ENCODE measurements around the gene TBC1D3I.
A peak's percentile ranks its signal among the peaks of the same experiment; 100 is the strongest.
"Not testable (repeated sequence)": the region's sequence is repeated elsewhere in the genome, so short reads cannot be mapped to it uniquely, and the experiment has no call there.

Gene TBC1D3I

GRCh38 chr17:36213695-36214094 lies 50.7 kb downstream of the TBC1D3I start:
- FAIRE-seq (no peak), DNase-seq (ENCODE audit: insufficient read length, low spot score) (no peak)
- TF ChIP-seq POU2F2 (IDR thresholded peaks at IDR 0.05; ENCODE audit: low read depth, low read length) (no peak), POLR2AphosphoS5 (IDR thresholded peaks at IDR 0.05; ENCODE audit: low read depth, low read length) (no peak), PAX5 (IDR thresholded peaks at IDR 0.05; ENCODE audit: insufficient read depth, low read length, severe bottlenecking) (no peak), POLR2A (IDR thresholded peaks at IDR 0.05; ENCODE audit: low read depth, low read length) (no peak), TAF1 (IDR thresholded peaks at IDR 0.05; ENCODE audit: low read depth, low read length) (no peak), SPI1 (IDR thresholded peaks at IDR 0.05; ENCODE audit: low read depth, low read length) (no peak)

- no peak for DNase-seq (ENCODE audit: insufficient read length, low spot score)
- FAIRE-seq, result no peak
- TF ChIP-seq TAF1 (IDR thresholded peaks at IDR 0.05; ENCODE audit: low read depth, low read length), result no peak
- no peak for TF ChIP-seq SPI1 (IDR thresholded peaks at IDR 0.05; ENCODE audit: low read depth, low read length)
- TF ChIP-seq POLR2A (IDR thresholded peaks at IDR 0.05; ENCODE audit: low read depth, low read length), result no peak
- no peak for TF ChIP-seq POU2F2 (IDR thresholded peaks at IDR 0.05; ENCODE audit: low read depth, low read length)
- no peak for TF ChIP-seq POLR2AphosphoS5 (IDR thresholded peaks at IDR 0.05; ENCODE audit: low read depth, low read length)
- no peak for TF ChIP-seq PAX5 (IDR thresholded peaks at IDR 0.05; ENCODE audit: insufficient read depth, low read length, severe bottlenecking)
These were observed 51.4 kb downstream of the TBC1D3I start for GRCh38 chr17:36212966-36213365.

- no peak for FAIRE-seq
- TF ChIP-seq SPI1 (IDR thresholded peaks at IDR 0.05; ENCODE audit: low read depth, low read length) (no peak), POLR2A (IDR thresholded peaks at IDR 0.05; ENCODE audit: low read depth, low read length) (no peak), PAX5 (IDR thresholded peaks at IDR 0.05; ENCODE audit: insufficient read depth, low read length, severe bottlenecking) (no peak)
- DNase-seq (ENCODE audit: insufficient read length, low spot score), result no peak
These were observed 52.1 kb downstream of the TBC1D3I start for GRCh38 chr17:36212272-36212605.

- DNase-seq (ENCODE audit: insufficient read length, low spot score); FAIRE-seq: not testable (repeated sequence)
These were observed 52.7 kb downstream of the TBC1D3I start for GRCh38 chr17:36211484-36212271.

- peak; percentile 87 for TF ChIP-seq SPI1 (IDR thresholded peaks at IDR 0.05; ENCODE audit: low read depth, low read length)
These were observed 53.7 kb downstream of the TBC1D3I start, which contains the start of gene CCL4L2 for GRCh38 chr17:36210439-36211211. Gene CCL4L2, plus strand, starts transcription at chr17:36211063.

GRCh38 chr17:36209575-36209974 lies 54.8 kb downstream of the TBC1D3I start:
- no peak for TF ChIP-seq PAX5 (IDR thresholded peaks at IDR 0.05; ENCODE audit: insufficient read depth, low read length, severe bottlenecking)
- no peak for TF ChIP-seq POU2F2 (IDR thresholded peaks at IDR 0.05; ENCODE audit: low read depth, low read length)
- TF ChIP-seq POLR2AphosphoS5 (IDR thresholded peaks at IDR 0.05; ENCODE audit: low read depth, low read length), result no peak
- TF ChIP-seq SPI1 (IDR thresholded peaks at IDR 0.05; ENCODE audit: low read depth, low read length), result no peak
- no peak for TF ChIP-seq POLR2A (IDR thresholded peaks at IDR 0.05; ENCODE audit: low read depth, low read length)
- TF ChIP-seq TAF1 (IDR thresholded peaks at IDR 0.05; ENCODE audit: low read depth, low read length), result no peak
- FAIRE-seq (no peak), DNase-seq (ENCODE audit: insufficient read length, low spot score) (no peak)

More at GRCh38 chr17:36210439-36211211, 53.7 kb downstream of the TBC1D3I start, which contains the start of gene CCL4L2:
- not testable (repeated sequence) for FAIRE-seq; DNase-seq (ENCODE audit: insufficient read length, low spot score)

- DNase-seq (ENCODE audit: insufficient read length, low spot score); FAIRE-seq: not testable (repeated sequence)
These were observed 57.0 kb downstream of the TBC1D3I start for GRCh38 chr17:36207383-36207782.

- not testable (repeated sequence) for DNase-seq (ENCODE audit: insufficient read length, low spot score); FAIRE-seq
These were observed 57.9 kb downstream of the TBC1D3I start for GRCh38 chr17:36206486-36206821.

- FAIRE-seq, result no peak
- TF ChIP-seq POU2F2 (IDR thresholded peaks at IDR 0.05; ENCODE audit: low read depth, low read length) (no peak), PAX5 (IDR thresholded peaks at IDR 0.05; ENCODE audit: insufficient read depth, low read length, severe bottlenecking) (no peak), SPI1 (IDR thresholded peaks at IDR 0.05; ENCODE audit: low read depth, low read length) (no peak), POLR2A (IDR thresholded peaks at IDR 0.05; ENCODE audit: low read depth, low read length) (no peak), POLR2AphosphoS5 (IDR thresholded peaks at IDR 0.05; ENCODE audit: low read depth, low read length) (no peak), TAF1 (IDR thresholded peaks at IDR 0.05; ENCODE audit: low read depth, low read length) (no peak)
These were observed 58.5 kb downstream of the TBC1D3I start for GRCh38 chr17:36205637-36206485.

GRCh38 chr17:36204724-36205500 lies 59.5 kb downstream of the TBC1D3I start:
- no peak for FAIRE-seq
- no peak for TF ChIP-seq POLR2AphosphoS5 (IDR thresholded peaks at IDR 0.05; ENCODE audit: low read depth, low read length)
- TF ChIP-seq POU2F2 (IDR thresholded peaks at IDR 0.05; ENCODE audit: low read depth, low read length), result no peak
- no peak for TF ChIP-seq PAX5 (IDR thresholded peaks at IDR 0.05; ENCODE audit: insufficient read depth, low read length, severe bottlenecking)
- no peak for TF ChIP-seq TAF1 (IDR thresholded peaks at IDR 0.05; ENCODE audit: low read depth, low read length)
- TF ChIP-seq SPI1 (IDR thresholded peaks at IDR 0.05; ENCODE audit: low read depth, low read length), result no peak
- no peak for TF ChIP-seq POLR2A (IDR thresholded peaks at IDR 0.05; ENCODE audit: low read depth, low read length)
- no peak for DNase-seq (ENCODE audit: insufficient read length, low spot score)

More at GRCh38 chr17:36205637-36206485, 58.5 kb downstream of the TBC1D3I start:
- no peak for DNase-seq (ENCODE audit: insufficient read length, low spot score)
